GM18868 (cell line): Measurements from ENCODE around the gene BTBD7.

Experiments used
- ATAC-seq: cut with Tn5 transposase; IDR thresholded peaks from one replicate; pipeline ENCODE4 v1.9.1; 2021; ENCODE audit warnings: mild to moderate bottlenecking, moderate library complexity; ENCODE audit not compliant: unreplicated experiment

BTBD7 gene

DNA sequence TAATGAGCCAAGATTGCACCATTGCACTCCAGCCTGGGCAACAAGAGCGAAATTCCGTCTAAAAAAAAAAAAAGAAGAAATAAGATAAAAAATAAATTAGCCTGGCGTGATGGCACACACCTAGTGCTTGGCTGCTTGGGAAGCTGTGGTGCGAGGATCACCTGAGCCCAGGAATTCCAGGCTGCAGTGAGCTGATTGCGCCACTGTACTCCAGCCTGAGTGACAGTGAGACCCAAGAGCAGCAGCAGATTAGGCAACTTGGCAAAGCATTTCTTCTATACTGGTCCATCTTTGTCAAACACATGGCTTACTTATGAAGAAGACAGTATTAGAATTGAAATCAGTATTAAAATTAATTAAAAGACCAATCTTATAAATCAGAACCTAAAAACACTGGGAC lies 132.3 kb downstream of the BTBD7 start:
- no peak for ATAC-seq

DNA sequence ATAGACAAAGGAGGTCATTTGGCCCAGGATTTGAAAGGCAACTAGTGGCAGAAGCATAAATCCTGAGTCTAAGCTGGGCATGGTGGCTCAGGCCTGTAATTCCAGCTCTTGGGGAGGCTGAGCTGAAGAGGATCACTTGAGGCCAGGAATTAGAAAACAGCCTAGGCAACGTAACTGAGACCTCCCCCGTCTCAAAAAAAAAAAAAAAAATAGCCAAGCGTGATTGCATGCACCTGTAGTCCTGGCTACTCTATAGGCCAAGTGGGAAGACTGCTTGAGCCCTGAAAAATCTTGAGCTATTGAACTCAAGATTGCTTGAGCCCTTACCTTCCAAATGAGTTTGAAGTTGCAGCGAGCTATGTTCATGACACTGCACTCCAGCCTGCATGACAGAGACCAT lies 133.8 kb downstream of the BTBD7 start:
- ATAC-seq, result no peak

DNA sequence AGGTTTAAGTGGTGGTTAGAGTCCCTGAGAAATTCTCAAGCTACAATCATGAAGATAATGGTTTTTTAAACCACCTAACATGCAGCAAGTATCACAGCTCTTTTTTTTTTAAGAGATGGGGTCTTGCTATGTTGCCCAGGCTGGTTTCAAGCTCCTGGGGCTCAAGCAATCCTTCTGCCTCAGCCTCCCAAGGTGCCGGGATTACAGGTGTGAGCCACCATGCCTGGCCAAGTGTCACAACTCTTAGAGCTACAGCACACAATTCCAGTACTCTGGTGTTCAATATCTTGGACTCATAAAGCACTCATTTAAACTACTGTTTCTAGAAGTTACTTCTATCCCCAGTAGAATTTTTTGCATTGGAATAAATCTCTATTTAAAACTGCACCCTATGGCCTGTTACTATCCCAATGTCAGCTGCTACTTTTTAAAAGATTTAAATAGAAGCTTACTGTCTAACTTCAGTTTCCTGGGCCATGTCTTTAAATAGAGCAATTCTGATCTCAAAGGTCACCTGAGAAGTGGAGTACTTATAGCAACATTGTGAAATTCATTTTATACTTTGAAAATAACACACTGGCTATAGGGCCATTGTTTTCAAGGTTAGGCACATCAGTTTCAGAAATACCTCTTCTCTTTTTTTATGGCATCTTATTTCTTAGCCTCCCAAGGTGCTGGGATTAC lies 137.4 kb downstream of the BTBD7 start:
- ATAC-seq, result no peak
